ENCODE results near the gene SOX3.

Gene SOX3

GRCh38 chrX:140492066-140492994 lies 12.5 kb downstream of the SOX3 start:
- DNase-seq, result no peak

DNA sequence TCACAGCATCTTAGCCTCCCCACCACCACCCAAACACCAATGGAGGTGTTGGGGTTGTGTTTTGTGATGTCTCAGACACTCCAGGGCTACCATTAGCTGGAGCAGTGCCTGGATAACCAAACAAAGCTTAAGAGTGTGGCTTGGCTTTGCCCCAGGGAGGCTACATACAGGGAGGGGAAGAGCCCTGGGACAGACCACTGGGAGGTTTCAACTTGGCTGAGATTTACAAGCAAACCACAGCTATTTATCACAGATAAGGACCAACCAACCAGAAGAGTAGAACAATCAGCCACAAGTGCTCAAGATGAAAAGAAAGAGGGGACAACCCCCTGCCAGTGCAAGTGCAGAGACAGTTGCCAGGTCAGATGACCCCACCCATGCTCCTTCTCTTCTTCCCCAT lies 24.1 kb downstream of the SOX3 start:
- no peak for DNase-seq

DNA sequence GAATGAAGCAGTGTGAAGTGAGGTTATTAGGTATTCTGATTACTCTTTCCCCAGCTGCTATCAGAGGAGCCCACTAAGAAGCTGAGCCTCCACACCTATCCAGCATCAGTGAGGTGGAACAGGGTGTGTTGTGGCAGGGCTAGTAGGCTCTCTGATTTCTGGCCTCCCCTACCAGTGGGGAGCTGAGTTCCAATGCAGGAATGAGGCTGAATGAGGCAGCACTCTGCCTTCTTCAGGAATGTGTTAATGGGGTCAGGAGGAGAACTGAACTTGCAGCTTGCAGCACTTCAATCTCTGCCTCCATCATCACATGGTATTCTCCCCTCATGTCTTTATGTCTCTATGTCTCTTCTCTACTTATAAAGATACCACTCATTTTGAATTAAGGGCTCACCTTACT lies 26.9 kb downstream of the SOX3 start:
- no peak for DNase-seq

GRCh38 chrX:140475025-140475424 lies 29.8 kb downstream of the SOX3 start:
- no peak for DNase-seq

- no peak for DNase-seq
Observed at GRCh38 chrX:140467211-140467610, 37.7 kb downstream of the SOX3 start.

Measured in NCI-H1092 (cell line).